Heart left ventricle (tissue), 16 donors: ENCODE results near the gene RAB24. TPM values are rescaled to one million over a fixed set of nuclear protein-coding genes. Genes with fewer than 3 reads are reported as not detected.

Source experiments
- ATAC-seq, 4 donors: fragments of 200-7000 bp; cut with Tn5 transposase; one replicate each; pipeline ENCODE4 v1.9.1; 2020 to 2022; ENCODE audit warnings: moderate library complexity in 4 of 4, mild to moderate bottlenecking in 3 of 4, moderate number of reproducible peaks in 1 of 4
- DNase-seq, 5 donors: peaks; one replicate each; pipeline ENCODE4 v3.0.0-alpha.2; 2020
- H3K27ac ChIP-seq, 12 donors: fragments of 200-600 bp; sonication (generic) in 4 of 12; one replicate each; pipeline versions ENCODE4 v1.5.0 to v1.8.0; 2016 to 2022; ENCODE audit warnings: mild to moderate bottlenecking in 2 of 12
- H3K27me3 ChIP-seq, 9 donors: fragments of 200-600 bp; sonication (generic) in 2 of 9; one replicate each; pipeline versions ENCODE4 v1.5.1 to v1.8.0; 2016 to 2022; ENCODE audit warnings: mild to moderate bottlenecking in 3 of 9
- H3K36me3 ChIP-seq, 9 donors: fragments of 200-600 bp; sonication (generic) in 2 of 9; one replicate each; pipeline versions ENCODE4 v1.5.0 to v1.8.0; 2018 to 2022; ENCODE audit warnings: mild to moderate bottlenecking in 2 of 9
- H3K4me1 ChIP-seq, 12 donors: fragments of 200-600 bp; sonication (generic) in 4 of 12; one replicate each; pipeline versions ENCODE4 v1.5.0 to v1.8.0; 2016 to 2022; ENCODE audit warnings: mild to moderate bottlenecking in 3 of 12
- H3K4me3 ChIP-seq, 12 donors: fragments of 200-600 bp; sonication (generic) in 4 of 12; one replicate each; pipeline versions ENCODE4 v1.5.0 to v1.8.0; 2017 to 2022; ENCODE audit warnings: mild to moderate bottlenecking in 9 of 12, moderate library complexity in 4 of 12
- H3K9me3 ChIP-seq, 12 donors: fragments of 200-600 bp; sonication (generic) in 4 of 12; one replicate each; pipeline versions ENCODE4 v1.5.0 to v1.8.0; 2016 to 2022; ENCODE audit warnings: mild to moderate bottlenecking in 1 of 12
- CTCF ChIP-seq, 12 donors: fragments of 200-600 bp; sonication (generic) in 4 of 12; IDR thresholded peaks; one replicate each; pipeline versions ENCODE4 v1.5.0 to v1.8.0; 2018 to 2022; ENCODE audit warnings: antibody characterized with exemption in 12 of 12, mild to moderate bottlenecking in 5 of 12
- POLR2A ChIP-seq, 2 donors: fragments of 450-650 bp; IDR thresholded peaks; one replicate each; pipeline ENCODE4 v1.6.1; 2017; ENCODE audit warnings: antibody characterized with exemption in 2 of 2, mild to moderate bottlenecking in 2 of 2, moderate library complexity in 2 of 2
- WGBS, 4 donors: extraction: QIAGEN DNeasy Blood & Tissue Kit in 2 of 4; methylation state at CpG; one replicate each; pipeline versions ENCODE4 v1.1.5 to v1.1.7; 2013 to 2018; 5-methylcytosine and 5-hydroxymethylcytosine counted together
- intact Hi-C, 10 donors: fragments of 100-400 bp; cut with DNase I; formaldehyde crosslinking; loops; one replicate each; pipeline versions ENCODE4 v1.11.1 to v1.14.2; 2022
- polyA plus RNA-seq, 2 donors: library from polyadenylated mRNA; stranded (reverse); fragments of 200-250 nt; gene quantifications; one replicate each; pipeline ENCODE4 v1.2.3, GENCODE V29; 2013
- total RNA-seq, 9 donors: library from RNA; depleted of rRNA in 2 of 9; stranded (reverse); fragments of >200 nt in 2 of 9; fragmentation: NEBNext Ultra II Directional in 3 of 9; extraction: Animal tissue kit (Norgen Biotek cat#: 25700) in 3 of 9; gene quantifications; one replicate each; pipeline versions ENCODE4 v1.1.0 to v1.2.4, GENCODE V29; 2016 to 2023
- donor health status: ischemic (EF 13 %, LVEDD 7.1; RV severe dilation, severe dysfunction).
- donor health status: healthy with polysubstance abuse.
- donor health status: DM: no; HTN: yes; CAD: no.
- donor health status: DM: no; HTN: no; CAD: no.
- donor health status: ischemic (EF 25% LVEDD 6.9; RV normal size, moderate dysfunction).
- donor health status: ischemic (EF 25% LVEDD 5.7; RV mildly dilated, moderate dysfunction).
- donor health status: healthy.
- donor health status: DM: yes; HTN: yes; CAD: no.
- donor health status: ischemic (EF 35%, LVEDD 5.7; RV mildly dilated, moderate dysfunction).
- donor health status: nonischemic (EF 11% LVEDD 7.7; RV severe dilation, severe dysfunction).
- donor health status: DM: yes; HTN: yes; CAD: no.
- donor health status: PGD.
- donor health status: ischemic (EF 29% LVEDD 5.4; RV normal size, mild dysfunction).
- donor health status: nonischemic (EF 23%, LVEDD 6.1; RV moderate dilation, normal function).

The RAB24 gene
- total and polyA plus RNA-seq, 11 donors: 11.6 to 28.3 (median 18.9) TPM

- Histone ChIP-seq H3K4me1 (no peaks in the 10 kb centered on the region), H3K4me3 (no peak overlapping the region), H3K27ac (no peak overlapping the region), H3K9me3 (no peaks in the 10 kb centered on the region), H3K27me3 (no peaks in the 10 kb centered on the region), H3K36me3 (peaks cover 0 to 100% (median 94%) of the 10 kb centered on the region in 9 donors)
- ATAC-seq (no peak), DNase-seq (no peak)
- no peak for TF ChIP-seq POLR2A (IDR thresholded peaks at IDR 0.05)
- no peak for TF ChIP-seq CTCF (IDR thresholded peaks at IDR 0.05)
- 91 to 94% (median 93%) methylated on average over 7 of the region's 7 CpGs for WGBS, 4 donors
- intact Hi-C loops: no loop called here
Measured at GRCh38 chr5:177269232-177269895, 34.2 kb downstream of the RAB24 start.

- no peaks in the 10 kb centered on the region for H3K9me3 ChIP-seq
- DNase-seq: no peak
- H3K4me3 ChIP-seq: no peak overlapping the region
- intact Hi-C loops: no loop called here
- WGBS, 4 donors: 91 to 95% (median 93%) methylated on average over 11 to 16 of the region's 16 CpGs
- H3K27me3 ChIP-seq: no peaks in the 10 kb centered on the region
- peaks cover 0 to 100% (median 93%) of the 10 kb centered on the region in 9 donors for H3K36me3 ChIP-seq
- no peak for TF ChIP-seq CTCF (IDR thresholded peaks at IDR 0.05)
- no peak for TF ChIP-seq POLR2A (IDR thresholded peaks at IDR 0.05)
- H3K4me1 ChIP-seq: no peaks in the 10 kb centered on the region
- peak in 1 of 4 donors; percentile 29 for ATAC-seq
- H3K27ac ChIP-seq: no peak overlapping the region
Measured at GRCh38 chr5:177265395-177265794, 38.1 kb downstream of the RAB24 start.

- Histone ChIP-seq H3K4me1 (no peaks in the 10 kb centered on the region), H3K27ac (no peak overlapping the region), H3K9me3 (no peaks in the 10 kb centered on the region), H3K27me3 (no peaks in the 10 kb centered on the region), H3K36me3 (peaks cover 0 to 100% (median 93%) of the 10 kb centered on the region in 9 donors), H3K4me3 (no peak overlapping the region)
- ATAC-seq (no peak), DNase-seq (no peak)
- TF ChIP-seq POLR2A (IDR thresholded peaks at IDR 0.05) (no peak), CTCF (IDR thresholded peaks at IDR 0.05) (no peak)
- intact Hi-C loops: no loop called here
- 0 to 94% (median 92%) methylated on average over 1 of the region's 1 CpG for WGBS, 4 donors
Measured at GRCh38 chr5:177264178-177264577, 39.3 kb downstream of the RAB24 start.

- Histone ChIP-seq H3K4me1 (no peaks in the 10 kb centered on the region), H3K9me3 (no peaks in the 10 kb centered on the region), H3K36me3 (peaks cover 0 to 100% (median 93%) of the 10 kb centered on the region in 9 donors), H3K27ac (no peak overlapping the region), H3K4me3 (no peak overlapping the region), H3K27me3 (no peaks in the 10 kb centered on the region)
- DNase-seq: no peak
- no peak for TF ChIP-seq CTCF (IDR thresholded peaks at IDR 0.05)
- TF ChIP-seq POLR2A (IDR thresholded peaks at IDR 0.05): no peak
- intact Hi-C loops: no loop called here
- no peak for ATAC-seq
- 90 to 98% (median 94%) methylated on average over 1 of the region's 1 CpG for WGBS, 4 donors
Measured at GRCh38 chr5:177261510-177261909, 42.0 kb downstream of the RAB24 start.
